ENCODE results near the gene CD79B. TPM values are rescaled to one million over a fixed set of nuclear protein-coding genes. Genes with fewer than 3 reads are reported as not detected.

Gene CD79B
- total RNA-seq, 1 experiment from 2014 or later = 0.59 TPM

DNA sequence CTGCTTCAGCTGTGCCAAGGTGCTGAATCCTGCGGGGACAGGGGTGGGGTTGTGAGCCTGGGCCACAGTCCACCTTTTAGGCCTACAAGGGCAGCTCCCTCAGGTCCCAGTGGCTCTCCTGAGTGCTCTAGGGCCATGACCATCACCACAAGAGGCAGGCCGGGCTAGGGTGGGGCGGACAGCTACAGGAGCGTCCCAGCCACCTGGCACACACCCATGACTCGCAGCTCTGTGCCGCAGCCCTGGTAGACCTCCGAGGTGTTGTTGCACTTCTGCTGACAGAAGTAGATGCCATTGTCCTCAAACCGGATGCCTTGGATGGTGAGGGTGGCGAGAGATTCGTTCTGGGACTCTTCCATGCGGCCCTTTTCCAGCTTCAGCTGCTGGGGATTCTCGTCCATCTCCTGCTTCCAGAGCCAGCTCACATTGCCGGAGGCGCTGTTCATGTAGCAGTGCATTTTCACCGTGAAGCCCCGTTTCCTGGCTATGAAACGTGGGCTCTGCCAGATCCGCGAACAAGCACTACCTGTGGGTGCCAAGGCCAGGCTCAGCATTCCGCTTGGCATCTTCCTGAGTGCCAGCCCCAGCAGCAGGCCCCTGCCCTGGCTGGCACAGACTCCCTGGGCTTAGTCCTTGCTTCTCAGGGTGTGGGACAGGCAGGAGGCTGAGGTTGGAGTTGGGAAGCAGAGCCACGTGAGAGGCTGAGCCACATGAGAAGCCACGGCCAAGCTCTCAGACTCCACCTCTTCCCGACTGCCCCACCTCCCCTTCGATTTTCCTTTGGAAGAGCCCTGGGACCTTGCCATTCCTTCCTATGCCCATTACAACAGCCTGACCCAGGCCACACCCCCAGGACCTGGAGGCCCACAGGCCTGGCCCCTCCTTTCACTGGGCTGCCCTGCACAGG, 2.0 kb downstream of the CD79B start:
- Histone ChIP-seq H3K27ac (ENCODE audit: low read depth, low read length) (no peak overlapping the region), H3K4me3 (replicated peaks in 1 of 2; ENCODE audit: low read depth in 1 of 2, low read length in 2 of 2) (no peak overlapping the region), H3K9me3 (ENCODE audit: control insufficient read depth in 1 of 2, insufficient read depth in 1 of 2, low read depth in 1 of 2, low read length in 2 of 2) (no peaks in the 10 kb centered on the region), H3K4me2 (ENCODE audit: low read length) (no peak overlapping the region), H3K4me1 (ENCODE audit: control insufficient read depth in 1 of 2, insufficient read depth in 2 of 2, low read length in 2 of 2) (peaks cover 0 to 11% of the 10 kb centered on the region in 2 experiments; a peak in 3 of 4 replicates), H4K20me1 (ENCODE audit: insufficient read depth) (no peaks in the 10 kb centered on the region), H3K27me3 (ENCODE audit: insufficient read depth, low read length) (no peaks in the 10 kb centered on the region), H3K9ac (ENCODE audit: low read length) (no peak overlapping the region), H3K9me2 (ENCODE audit: insufficient read depth) (no peaks in the 10 kb centered on the region), H3K36me3 (ENCODE audit: control insufficient read depth in 1 of 2, insufficient read depth in 2 of 2, low read length in 2 of 2) (no peaks in the 10 kb centered on the region), H2AFZ (ENCODE audit: low read depth, low read length, poor library complexity, severe bottlenecking) (no peak overlapping the region), H3K79me2 (ENCODE audit: insufficient read depth, low read length) (no peaks in the 10 kb centered on the region)
- ChIA-PET POLR2A (no interaction called here), CTCF (interaction anchor here (1.1 to 1.7 kb wide), 3 partner anchors 10 to 203 kb away, joined by 3 to 4 read pairs (median 4); no protein-coding TSS in a partner anchor), RAD21 (ENCODE audit: low non-redundant PET in 1 of 2, low total read pairs in 2 of 2, uncharacterized antibody in 2 of 2, unreplicated experiment in 2 of 2) (no interaction called here)
- DNase-seq (ENCODE audit: low read depth, low spot score) = no peak
- intact Hi-C loops (cut with micrococcal nuclease) = no loop called here
- no TSS peak for BruUV-seq (replicated peaks)
- peak; percentile 39 for ATAC-seq
- no peak for TF ChIP-seq POLR2A (IDR thresholded peaks at IDR 0.05; ENCODE audit: borderline replicate concordance, extremely low read depth, insufficient read depth, insufficient read length)
- TF ChIP-seq, protein P1, sequence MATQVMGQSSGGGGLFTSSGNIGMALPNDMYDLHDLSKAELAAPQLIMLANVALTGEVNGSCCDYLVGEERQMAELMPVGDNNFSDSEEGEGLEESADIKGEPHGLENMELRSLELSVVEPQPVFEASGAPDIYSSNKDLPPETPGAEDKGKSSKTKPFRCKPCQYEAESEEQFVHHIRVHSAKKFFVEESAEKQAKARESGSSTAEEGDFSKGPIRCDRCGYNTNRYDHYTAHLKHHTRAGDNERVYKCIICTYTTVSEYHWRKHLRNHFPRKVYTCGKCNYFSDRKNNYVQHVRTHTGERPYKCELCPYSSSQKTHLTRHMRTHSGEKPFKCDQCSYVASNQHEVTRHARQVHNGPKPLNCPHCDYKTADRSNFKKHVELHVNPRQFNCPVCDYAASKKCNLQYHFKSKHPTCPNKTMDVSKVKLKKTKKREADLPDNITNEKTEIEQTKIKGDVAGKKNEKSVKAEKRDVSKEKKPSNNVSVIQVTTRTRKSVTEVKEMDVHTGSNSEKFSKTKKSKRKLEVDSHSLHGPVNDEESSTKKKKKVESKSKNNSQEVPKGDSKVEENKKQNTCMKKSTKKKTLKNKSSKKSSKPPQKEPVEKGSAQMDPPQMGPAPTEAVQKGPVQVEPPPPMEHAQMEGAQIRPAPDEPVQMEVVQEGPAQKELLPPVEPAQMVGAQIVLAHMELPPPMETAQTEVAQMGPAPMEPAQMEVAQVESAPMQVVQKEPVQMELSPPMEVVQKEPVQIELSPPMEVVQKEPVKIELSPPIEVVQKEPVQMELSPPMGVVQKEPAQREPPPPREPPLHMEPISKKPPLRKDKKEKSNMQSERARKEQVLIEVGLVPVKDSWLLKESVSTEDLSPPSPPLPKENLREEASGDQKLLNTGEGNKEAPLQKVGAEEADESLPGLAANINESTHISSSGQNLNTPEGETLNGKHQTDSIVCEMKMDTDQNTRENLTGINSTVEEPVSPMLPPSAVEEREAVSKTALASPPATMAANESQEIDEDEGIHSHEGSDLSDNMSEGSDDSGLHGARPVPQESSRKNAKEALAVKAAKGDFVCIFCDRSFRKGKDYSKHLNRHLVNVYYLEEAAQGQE (IDR thresholded peaks at IDR 0.05; ENCODE audit: low read depth) = no peak
- no peak; the same call in 1 of the 2 replicates for TF ChIP-seq ZFX (IDR thresholded peaks at IDR 0.05)
- TF ChIP-seq, protein P2, sequence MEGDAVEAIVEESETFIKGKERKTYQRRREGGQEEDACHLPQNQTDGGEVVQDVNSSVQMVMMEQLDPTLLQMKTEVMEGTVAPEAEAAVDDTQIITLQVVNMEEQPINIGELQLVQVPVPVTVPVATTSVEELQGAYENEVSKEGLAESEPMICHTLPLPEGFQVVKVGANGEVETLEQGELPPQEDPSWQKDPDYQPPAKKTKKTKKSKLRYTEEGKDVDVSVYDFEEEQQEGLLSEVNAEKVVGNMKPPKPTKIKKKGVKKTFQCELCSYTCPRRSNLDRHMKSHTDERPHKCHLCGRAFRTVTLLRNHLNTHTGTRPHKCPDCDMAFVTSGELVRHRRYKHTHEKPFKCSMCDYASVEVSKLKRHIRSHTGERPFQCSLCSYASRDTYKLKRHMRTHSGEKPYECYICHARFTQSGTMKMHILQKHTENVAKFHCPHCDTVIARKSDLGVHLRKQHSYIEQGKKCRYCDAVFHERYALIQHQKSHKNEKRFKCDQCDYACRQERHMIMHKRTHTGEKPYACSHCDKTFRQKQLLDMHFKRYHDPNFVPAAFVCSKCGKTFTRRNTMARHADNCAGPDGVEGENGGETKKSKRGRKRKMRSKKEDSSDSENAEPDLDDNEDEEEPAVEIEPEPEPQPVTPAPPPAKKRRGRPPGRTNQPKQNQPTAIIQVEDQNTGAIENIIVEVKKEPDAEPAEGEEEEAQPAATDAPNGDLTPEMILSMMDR (IDR thresholded peaks at IDR 0.05 in 2 of 3, conservative IDR thresholded peaks at IDR 0.05 in 1 of 3; ENCODE audit: borderline replicate concordance in 1 of 3, insufficient read depth in 1 of 3, low read depth in 2 of 3, low read length in 2 of 3) = no peak
- TF ChIP-seq ELF1 (IDR thresholded peaks at IDR 0.05; ENCODE audit: borderline replicate concordance, low read depth) = no peak
- TF ChIP-seq SIN3A (IDR thresholded peaks at IDR 0.05; ENCODE audit: low read depth) = no peak
- no peak for TF ChIP-seq TCF7L2 (IDR thresholded peaks at IDR 0.05; ENCODE audit: borderline replicate concordance, extremely low read depth, insufficient read depth, insufficient read length)
- no peak for TF ChIP-seq ZNF274 (IDR thresholded peaks at IDR 0.05; ENCODE audit: low read depth, low read length)
- TF ChIP-seq CEBPB (IDR thresholded peaks at IDR 0.05; ENCODE audit: low read depth) = no peak
- TF ChIP-seq POLR2AphosphoS5 (IDR thresholded peaks at IDR 0.05; ENCODE audit: low read depth, low read length) = no peak
- TF ChIP-seq EZH2phosphoT487 (IDR thresholded peaks at IDR 0.05; ENCODE audit: borderline replicate concordance) = no peak
- TF ChIP-seq, protein P3, sequence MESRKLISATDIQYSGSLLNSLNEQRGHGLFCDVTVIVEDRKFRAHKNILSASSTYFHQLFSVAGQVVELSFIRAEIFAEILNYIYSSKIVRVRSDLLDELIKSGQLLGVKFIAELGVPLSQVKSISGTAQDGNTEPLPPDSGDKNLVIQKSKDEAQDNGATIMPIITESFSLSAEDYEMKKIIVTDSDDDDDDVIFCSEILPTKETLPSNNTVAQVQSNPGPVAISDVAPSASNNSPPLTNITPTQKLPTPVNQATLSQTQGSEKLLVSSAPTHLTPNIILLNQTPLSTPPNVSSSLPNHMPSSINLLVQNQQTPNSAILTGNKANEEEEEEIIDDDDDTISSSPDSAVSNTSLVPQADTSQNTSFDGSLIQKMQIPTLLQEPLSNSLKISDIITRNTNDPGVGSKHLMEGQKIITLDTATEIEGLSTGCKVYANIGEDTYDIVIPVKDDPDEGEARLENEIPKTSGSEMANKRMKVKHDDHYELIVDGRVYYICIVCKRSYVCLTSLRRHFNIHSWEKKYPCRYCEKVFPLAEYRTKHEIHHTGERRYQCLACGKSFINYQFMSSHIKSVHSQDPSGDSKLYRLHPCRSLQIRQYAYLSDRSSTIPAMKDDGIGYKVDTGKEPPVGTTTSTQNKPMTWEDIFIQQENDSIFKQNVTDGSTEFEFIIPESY (IDR thresholded peaks at IDR 0.05; ENCODE audit: extremely low read depth, insufficient replicate concordance, low read length) = no peak
- no peak for TF ChIP-seq EZH2 (IDR thresholded peaks at IDR 0.05)

Measured in HCT116 (cell line).